ENCODE results near the gene DDAH1.

Gene DDAH1

DNA sequence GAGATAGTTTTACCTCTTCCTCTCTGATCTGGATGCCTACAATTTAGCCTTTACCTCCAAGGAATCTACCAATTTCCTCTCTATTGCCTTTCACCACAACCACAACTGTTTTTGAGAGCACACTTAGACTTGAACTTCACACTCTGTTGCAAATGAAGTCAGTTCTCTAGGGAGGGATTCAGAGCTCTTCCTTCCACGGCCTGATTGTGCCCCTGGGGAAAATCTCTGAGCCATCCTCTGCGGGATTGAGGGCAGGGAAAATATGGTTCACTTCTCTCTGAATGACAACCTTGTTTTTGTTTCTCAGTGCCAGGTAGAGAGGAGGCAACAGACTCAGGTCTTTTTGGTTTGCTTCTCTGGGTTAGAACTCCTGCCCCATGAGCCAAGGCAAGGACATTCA, 153.1 kb downstream of the DDAH1 start:
- ChIA-PET CTCF (interaction anchor here (0.7 kb wide), 1 partner anchor 381 kb away, joined by 3 read pairs; no protein-coding TSS in a partner anchor), POLR2A (ENCODE audit: low non-redundant PET) (interaction anchor here (0.5 kb wide), 1 partner anchor 31 kb away, joined by 3 read pairs; no protein-coding TSS in a partner anchor)
- TF ChIP-seq, protein P1, sequence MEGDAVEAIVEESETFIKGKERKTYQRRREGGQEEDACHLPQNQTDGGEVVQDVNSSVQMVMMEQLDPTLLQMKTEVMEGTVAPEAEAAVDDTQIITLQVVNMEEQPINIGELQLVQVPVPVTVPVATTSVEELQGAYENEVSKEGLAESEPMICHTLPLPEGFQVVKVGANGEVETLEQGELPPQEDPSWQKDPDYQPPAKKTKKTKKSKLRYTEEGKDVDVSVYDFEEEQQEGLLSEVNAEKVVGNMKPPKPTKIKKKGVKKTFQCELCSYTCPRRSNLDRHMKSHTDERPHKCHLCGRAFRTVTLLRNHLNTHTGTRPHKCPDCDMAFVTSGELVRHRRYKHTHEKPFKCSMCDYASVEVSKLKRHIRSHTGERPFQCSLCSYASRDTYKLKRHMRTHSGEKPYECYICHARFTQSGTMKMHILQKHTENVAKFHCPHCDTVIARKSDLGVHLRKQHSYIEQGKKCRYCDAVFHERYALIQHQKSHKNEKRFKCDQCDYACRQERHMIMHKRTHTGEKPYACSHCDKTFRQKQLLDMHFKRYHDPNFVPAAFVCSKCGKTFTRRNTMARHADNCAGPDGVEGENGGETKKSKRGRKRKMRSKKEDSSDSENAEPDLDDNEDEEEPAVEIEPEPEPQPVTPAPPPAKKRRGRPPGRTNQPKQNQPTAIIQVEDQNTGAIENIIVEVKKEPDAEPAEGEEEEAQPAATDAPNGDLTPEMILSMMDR (conservative IDR thresholded peaks at IDR 0.05; ENCODE audit: low read depth) = no peak
- no peak overlapping the region for H3K27ac ChIP-seq
- no peak for DNase-seq (ENCODE audit: low spot score)

DNA sequence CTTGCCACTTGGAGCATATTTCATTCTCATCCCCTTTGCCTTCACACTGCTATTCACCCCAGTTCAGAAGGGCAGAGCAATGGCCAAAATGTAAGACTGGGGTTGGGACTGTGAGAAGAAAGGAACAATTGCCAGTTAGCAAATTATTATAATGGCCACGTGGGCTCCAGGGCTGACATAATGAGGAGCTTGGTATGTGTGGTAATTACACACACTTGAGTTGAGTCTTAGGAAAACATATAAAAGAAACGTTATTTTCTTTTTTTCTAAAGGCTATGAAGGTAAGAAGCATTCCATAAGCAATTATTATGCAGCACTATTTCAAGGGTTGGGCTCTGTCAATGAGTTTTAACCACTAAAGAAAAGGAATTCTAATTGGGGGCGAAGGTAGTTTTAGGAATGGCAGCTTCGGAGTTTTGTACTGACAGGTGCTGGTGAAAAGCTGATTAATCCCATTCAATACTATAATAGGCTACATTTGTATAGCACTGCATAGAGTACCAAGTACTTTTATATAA, 156.1 kb downstream of the DDAH1 start:
- ChIA-PET CTCF (interaction anchor here (0.5 to 2.3 kb wide), 22 partner anchors 8 to 709 kb away, joined by 3 to 18 read pairs (median 3); partner anchors contain the start of gene CCN1), POLR2A (ENCODE audit: low non-redundant PET) (no interaction called here)
- H3K27ac ChIP-seq = no peak overlapping the region
- DNase-seq (ENCODE audit: low spot score) = no peak
- TF ChIP-seq, protein P1 (conservative IDR thresholded peaks at IDR 0.05; ENCODE audit: low read depth) = no peak

DNA sequence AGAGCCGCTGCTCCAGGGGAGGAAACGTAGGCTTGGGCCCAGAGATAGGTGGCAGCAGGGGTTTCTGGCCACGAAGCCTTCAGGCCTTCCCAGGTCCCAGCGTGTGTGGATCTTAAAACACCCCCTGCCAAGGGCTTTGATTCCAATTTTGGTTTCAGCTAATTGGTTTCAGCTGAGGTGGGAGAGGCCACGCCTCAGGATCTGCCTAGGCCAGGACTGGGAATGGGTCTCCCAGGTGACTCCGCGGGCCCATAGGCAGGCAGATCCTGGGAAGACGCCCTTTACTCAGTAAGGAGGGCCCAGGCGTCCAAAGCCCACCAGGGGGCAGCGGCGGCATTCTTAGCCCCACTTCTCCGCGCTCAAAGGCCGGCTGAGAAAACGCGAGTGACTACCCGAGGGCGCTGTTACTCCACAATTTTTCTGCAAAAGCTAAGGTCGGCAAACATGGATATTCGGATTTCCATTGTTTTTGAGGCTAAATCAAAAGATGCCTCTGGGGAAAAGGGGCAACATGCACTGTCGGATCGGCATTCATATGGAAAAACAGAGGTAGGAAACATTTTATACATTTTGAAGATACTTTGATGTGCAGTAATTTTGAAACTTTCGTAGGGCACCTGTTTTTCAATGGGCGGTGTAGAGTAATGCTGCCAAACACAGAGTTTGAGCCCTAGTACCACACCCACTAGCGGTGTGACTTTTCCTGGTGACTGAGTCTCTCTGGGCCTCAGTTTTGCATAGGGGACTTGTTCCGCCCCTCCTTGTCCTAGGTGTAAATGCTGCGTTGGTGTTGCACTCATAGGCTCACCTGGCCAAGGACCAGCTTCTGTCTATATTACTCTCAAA, 156.7 kb downstream of the DDAH1 start:
- ChIA-PET POLR2A (ENCODE audit: low non-redundant PET) (no interaction called here), CTCF (interaction anchor here (0.5 to 2.3 kb wide), 27 partner anchors 9 to 710 kb away, joined by 3 to 18 read pairs (median 3); partner anchors contain the start of gene CCN1)
- TF ChIP-seq, protein P1 (conservative IDR thresholded peaks at IDR 0.05; ENCODE audit: low read depth) = peak; percentile 95
- H3K27ac ChIP-seq = no peak overlapping the region
- DNase-seq (ENCODE audit: low spot score) = peak; percentile 78

DNA sequence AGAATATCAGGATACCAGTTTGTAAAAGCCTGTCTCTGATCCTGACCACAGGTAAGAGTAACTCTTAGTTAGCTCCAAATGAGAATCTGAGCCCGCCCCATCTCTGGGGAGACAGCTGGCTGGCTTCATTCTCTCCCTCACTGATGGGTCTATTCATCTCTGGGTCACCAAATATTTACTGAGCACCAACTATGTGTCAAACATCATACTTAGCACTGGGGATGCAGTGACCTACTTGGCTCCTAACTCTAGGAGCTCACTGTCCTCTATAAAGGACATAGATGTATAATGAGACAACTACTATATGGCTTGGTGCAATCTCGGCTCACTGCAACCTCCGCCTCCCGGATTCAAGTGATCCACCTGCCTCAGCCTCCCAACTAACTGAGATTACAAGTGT, 158.7 kb downstream of the DDAH1 start:
- no peak for DNase-seq (ENCODE audit: low spot score)
- CTCF ChIA-PET = no interaction called here
- TF ChIP-seq, protein P1 (conservative IDR thresholded peaks at IDR 0.05; ENCODE audit: low read depth) = no peak
- POLR2A ChIA-PET (ENCODE audit: low non-redundant PET) = no interaction called here
- no peak overlapping the region for H3K27ac ChIP-seq

DNA sequence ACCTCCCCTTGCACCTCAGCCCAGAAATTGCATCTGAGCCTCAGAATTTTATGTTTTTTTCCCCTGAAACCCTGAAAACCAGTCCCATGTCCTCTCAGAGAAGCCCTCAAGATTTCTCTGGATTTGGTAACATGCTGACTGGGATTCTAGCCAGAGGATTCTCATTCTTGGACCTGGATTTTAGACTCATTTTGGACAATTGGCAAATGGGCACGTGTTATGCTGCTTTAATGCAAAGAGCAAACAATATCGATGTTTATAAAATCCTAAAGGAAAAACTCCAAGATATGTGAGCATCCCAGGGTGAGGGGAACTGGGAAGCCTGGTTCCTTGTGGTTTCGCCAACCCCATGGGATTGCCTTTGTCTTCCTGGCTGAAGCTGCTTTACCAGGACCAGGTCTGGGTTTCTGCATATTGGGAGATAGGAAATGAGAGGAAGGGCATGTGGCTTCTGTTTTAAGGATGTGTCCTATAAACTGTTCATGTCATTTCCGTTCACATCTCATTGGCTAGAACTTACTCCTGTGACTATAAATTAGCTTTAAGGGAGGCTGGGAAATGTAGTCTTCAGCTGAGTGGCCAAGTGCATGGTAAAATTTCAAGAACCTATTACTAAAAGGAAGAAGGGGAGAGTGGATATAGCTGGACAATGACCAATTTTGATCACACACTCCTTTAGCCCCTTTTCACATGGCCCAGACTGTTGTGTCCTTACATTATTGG, 161.4 kb downstream of the DDAH1 start:
- no peak for DNase-seq (ENCODE audit: low spot score)
- ChIA-PET CTCF (no interaction called here), POLR2A (ENCODE audit: low non-redundant PET) (no interaction called here)
- no peak overlapping the region for H3K27ac ChIP-seq
- TF ChIP-seq, protein P1 (conservative IDR thresholded peaks at IDR 0.05; ENCODE audit: low read depth) = no peak

DNA sequence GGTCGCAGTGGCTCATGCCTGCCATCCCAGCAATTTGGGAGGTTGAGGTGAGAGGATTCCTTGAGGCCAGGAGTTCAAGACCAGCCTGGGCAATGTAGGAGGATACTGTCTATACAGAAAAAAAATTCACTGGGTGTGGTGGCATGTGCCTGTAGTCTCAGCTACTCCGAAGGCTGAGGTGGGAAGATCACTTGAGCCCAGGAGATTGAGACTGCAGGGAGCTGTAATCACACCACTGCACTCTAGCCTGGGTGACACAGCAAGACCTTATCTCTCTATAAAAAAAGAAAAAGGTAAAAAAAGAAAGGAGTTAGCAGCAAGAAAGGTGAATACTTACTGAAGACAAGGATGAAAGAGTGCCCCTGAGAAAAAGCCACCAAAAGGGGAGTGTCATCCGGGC, 164.8 kb downstream of the DDAH1 start:
- no peak overlapping the region for H3K27ac ChIP-seq
- POLR2A ChIA-PET (ENCODE audit: low non-redundant PET) = no interaction called here
- CTCF ChIA-PET = no interaction called here
- no peak for DNase-seq (ENCODE audit: low spot score)
- TF ChIP-seq, protein P1 (conservative IDR thresholded peaks at IDR 0.05; ENCODE audit: low read depth) = no peak

Data from RWPE1 (cell line).